ENCODE data around the gene PRKN.

GRCh38 chr6:162090734-162091133 is 636.8 kb downstream of the PRKN start:
- TF ChIP-seq CTCF (IDR thresholded peaks at IDR 0.05) (no peak), POLR2A (IDR thresholded peaks at IDR 0.05) (no peak)
